Spleen (tissue), 11 donors: ENCODE results near the gene PCDHGA3. TPM values are rescaled to one million over a fixed set of nuclear protein-coding genes. Genes with fewer than 3 reads are reported as not detected.
"Not testable (repeated sequence)": the region's sequence is repeated elsewhere in the genome, so short reads cannot be mapped to it uniquely, and the experiment has no call there.

ENCODE experiments used
- DNase-seq: peaks from one replicate; pipeline ENCODE4 v3.0.0-alpha.2; 2020
- H3K27ac ChIP-seq, 8 donors: fragments of 200-600 bp; sonication (generic) in 7 of 8; 1 replicate in 4 of 8; 2 replicates in 4 of 8; pipeline versions ENCODE4 v1.5.0 to v1.8.0; 2016 to 2021; ENCODE audit warnings: inconsistent platforms in 4 of 8, mild to moderate bottlenecking in 4 of 8, moderate library complexity in 1 of 8
- H3K27me3 ChIP-seq, 7 donors: fragments of 200-600 bp; sonication (generic) in 6 of 7; replicated peaks in 1 of 7; 1 replicate in 4 of 7; 2 replicates in 3 of 7; pipeline versions ENCODE4 v1.5.0 to v1.8.0; 2016 to 2021; ENCODE audit warnings: inconsistent platforms in 3 of 7, mild to moderate bottlenecking in 1 of 7
- H3K36me3 ChIP-seq, 6 donors: fragments of 200-600 bp; sonication (generic) in 5 of 6; 1 replicate in 4 of 6; 2 replicates in 2 of 6; pipeline versions ENCODE4 v1.5.0 to v1.8.0; 2016 to 2021; ENCODE audit warnings: inconsistent platforms in 2 of 6
- H3K4me1 ChIP-seq, 6 donors: fragments of 200-600 bp; sonication (generic) in 5 of 6; 1 replicate in 3 of 6; 2 replicates in 3 of 6; pipeline versions ENCODE4 v1.5.0 to v1.8.0; 2016 to 2021; ENCODE audit warnings: inconsistent platforms in 3 of 6
- H3K4me3 ChIP-seq, 8 donors: fragments of 200-600 bp; sonication (generic) in 7 of 8; 1 replicate in 4 of 8; 2 replicates in 4 of 8; pipeline versions ENCODE4 v1.5.0 to v1.8.0; 2016 to 2021; ENCODE audit warnings: inconsistent platforms in 4 of 8, mild to moderate bottlenecking in 4 of 8, moderate library complexity in 2 of 8
- H3K9me3 ChIP-seq, 8 donors: fragments of 200-600 bp; sonication (generic) in 7 of 8; 1 replicate in 4 of 8; 2 replicates in 4 of 8; pipeline versions ENCODE4 v1.5.0 to v1.8.0; 2016 to 2021; ENCODE audit warnings: inconsistent platforms in 4 of 8
- CTCF ChIP-seq, 11 experiments: fragments of 200-600 bp in 7 of 11; fragments of 450-650 bp in 4 of 11; sonication (generic) in 4 of 11; IDR thresholded peaks in 8 of 11; conservative IDR thresholded peaks in 3 of 11; 1 replicate in 7 of 11; 2 replicates in 4 of 11; pipeline versions ENCODE4 v1.4.0 to v1.8.0; 2016 to 2021; ENCODE audit warnings: antibody characterized with exemption in 11 of 11, inconsistent platforms in 4 of 11, mild to moderate bottlenecking in 1 of 11
- POLR2A ChIP-seq, 3 donors: fragments of 450-650 bp; IDR thresholded peaks; one replicate each; pipeline ENCODE4 v1.5.1; 2017; ENCODE audit warnings: antibody characterized with exemption in 3 of 3, mild to moderate bottlenecking in 1 of 3
- POLR2AphosphoS5 ChIP-seq, 3 donors: sonication (generic); formaldehyde crosslinking; IDR thresholded peaks; one replicate each; pipeline ENCODE4 v1.5.1; 2017; ENCODE audit warnings: antibody characterized with exemption in 3 of 3
- WGBS, 5 donors: extraction: QIAGEN DNeasy Blood & Tissue Kit in 3 of 5; methylation state at CpG; one replicate each; pipeline versions ENCODE4 v1.1.5 to v1.1.7; 2013 to 2018; 5-methylcytosine and 5-hydroxymethylcytosine counted together
- intact Hi-C: fragments of 100-400 bp; cut with DNase I; formaldehyde crosslinking; loops from one replicate; pipeline ENCODE4 v1.15.0; 2023; ENCODE audit warnings: low total_unique reads
- polyA plus RNA-seq, 3 donors: library from polyadenylated mRNA; stranded (reverse); fragments of 200-250 nt; gene quantifications; one replicate each; pipeline ENCODE4 v1.2.1, GENCODE V29; 2013
- total RNA-seq, 7 donors: library from RNA; depleted of rRNA in 3 of 7; stranded (reverse); fragments of >200 nt in 3 of 7; fragmentation: NEBNext Ultra II Directional in 4 of 7; extraction: Animal tissue kit (Norgen Biotek cat#: 25700) in 4 of 7; gene quantifications; one replicate each; pipeline versions ENCODE4 v1.1.0 to v1.2.1, GENCODE V29; 2016 to 2021
- donor health status: healthy with polysubstance abuse.
- donor health status: DM: no; HTN: no; CAD: no; lungs with moderate emphysema.
- donor health status: DM: no; HTN: no; CAD: no.
- donor health status: Bipolar disorder and iron deficiency.
- donor health status: healthy.
- donor health status: DM: no; HTN: no; CAD: no.
- donor health status: DM: yes; HTN: yes; CAD: no.

PCDHGA3 gene
- total and polyA plus RNA-seq, 10 donors, result 0.22 to 4.4 (median 2.0) TPM; not detected in 2

- TF ChIP-seq POLR2A (IDR thresholded peaks at IDR 0.05), result no peak
- no peak for TF ChIP-seq POLR2AphosphoS5 (IDR thresholded peaks at IDR 0.05)
- no peak for TF ChIP-seq CTCF (IDR thresholded peaks at IDR 0.05 in 8 of 11, conservative IDR thresholded peaks at IDR 0.05 in 3 of 11)
- H3K4me3 ChIP-seq, result no peak overlapping the region
- no peak for DNase-seq
- no peak overlapping the region for H3K27ac ChIP-seq
- H3K9me3 ChIP-seq, result peaks cover 0 to 100% (median 94%) of the 10 kb centered on the region in 8 donors
- no peaks in the 10 kb centered on the region for H3K36me3 ChIP-seq
- H3K27me3 ChIP-seq, result peaks cover 0 to 100% (median 8%) of the 10 kb centered on the region in 7 donors
- intact Hi-C loops, result no loop called here
- WGBS, 5 donors, result 12 to 28% (median 20%) methylated on average over 1 of the region's 1 CpG
- H3K4me1 ChIP-seq, result no peaks in the 10 kb centered on the region
Observed at GRCh38 chr5:141342773-141343172, 856 bp upstream of the PCDHGA3 start.

DNA sequence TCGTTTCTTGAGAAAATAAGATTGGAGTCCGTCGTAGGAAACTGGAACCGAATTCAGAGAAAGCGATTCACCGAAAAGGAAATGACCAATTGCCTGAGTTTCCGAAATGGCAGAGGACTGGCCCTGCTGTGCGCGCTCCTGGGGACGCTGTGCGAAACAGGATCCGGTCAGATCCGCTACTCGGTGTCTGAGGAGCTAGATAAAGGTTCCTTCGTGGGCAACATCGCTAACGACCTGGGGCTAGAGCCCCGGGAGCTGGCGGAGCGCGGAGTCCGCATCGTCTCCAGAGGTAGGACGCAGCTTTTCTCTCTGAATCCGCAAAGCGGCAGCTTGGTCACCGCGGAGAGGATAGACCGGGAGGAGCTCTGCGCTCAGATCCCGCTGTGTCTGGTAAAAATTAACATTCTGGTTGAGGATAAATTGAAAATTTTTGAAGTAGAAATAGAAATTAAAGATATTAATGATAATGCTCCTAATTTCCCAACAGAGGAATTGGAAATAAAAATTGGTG lies 379 bp downstream of the PCDHGA3 start:
- WGBS, 5 donors, result 29 to 42% (median 32%) methylated on average over 31 of the region's 31 CpGs
- Histone ChIP-seq H3K9me3 (peaks cover 0 to 100% (median 94%) of the 10 kb centered on the region in 8 donors), H3K36me3 (no peaks in the 10 kb centered on the region), H3K27ac (no peak overlapping the region), H3K4me3 (peak overlapping the region in 2 of 8 donors; percentile 10 to 42), H3K4me1 (no peaks in the 10 kb centered on the region), H3K27me3 (peaks cover 0 to 100% (median 7%) of the 10 kb centered on the region in 7 donors)
- intact Hi-C loops, result no loop called here
- no peak for TF ChIP-seq POLR2A (IDR thresholded peaks at IDR 0.05)
- no peak for TF ChIP-seq CTCF (IDR thresholded peaks at IDR 0.05 in 8 of 11, conservative IDR thresholded peaks at IDR 0.05 in 3 of 11)
- TF ChIP-seq POLR2AphosphoS5 (IDR thresholded peaks at IDR 0.05), result no peak
- no peak for DNase-seq

GRCh38 chr5:141345327-141345726 lies 1.7 kb downstream of the PCDHGA3 start:
- intact Hi-C loops, result no loop called here
- no peaks in the 10 kb centered on the region for H3K4me1 ChIP-seq
- WGBS, 5 donors, result 36 to 50% (median 39%) methylated on average over 13 to 20 of the region's 20 CpGs
- peaks cover 0 to 98% (median 93%) of the 10 kb centered on the region in 8 donors for H3K9me3 ChIP-seq
- TF ChIP-seq CTCF (IDR thresholded peaks at IDR 0.05 in 8 of 11, conservative IDR thresholded peaks at IDR 0.05 in 3 of 11), result no peak
- TF ChIP-seq POLR2AphosphoS5 (IDR thresholded peaks at IDR 0.05), result no peak
- no peak for TF ChIP-seq POLR2A (IDR thresholded peaks at IDR 0.05)
- peaks cover 0 to 97% (median 8%) of the 10 kb centered on the region in 7 donors for H3K27me3 ChIP-seq
- DNase-seq, result no peak
- H3K4me3 ChIP-seq, result no peak overlapping the region
- no peaks in the 10 kb centered on the region for H3K36me3 ChIP-seq
- no peak overlapping the region for H3K27ac ChIP-seq

DNA sequence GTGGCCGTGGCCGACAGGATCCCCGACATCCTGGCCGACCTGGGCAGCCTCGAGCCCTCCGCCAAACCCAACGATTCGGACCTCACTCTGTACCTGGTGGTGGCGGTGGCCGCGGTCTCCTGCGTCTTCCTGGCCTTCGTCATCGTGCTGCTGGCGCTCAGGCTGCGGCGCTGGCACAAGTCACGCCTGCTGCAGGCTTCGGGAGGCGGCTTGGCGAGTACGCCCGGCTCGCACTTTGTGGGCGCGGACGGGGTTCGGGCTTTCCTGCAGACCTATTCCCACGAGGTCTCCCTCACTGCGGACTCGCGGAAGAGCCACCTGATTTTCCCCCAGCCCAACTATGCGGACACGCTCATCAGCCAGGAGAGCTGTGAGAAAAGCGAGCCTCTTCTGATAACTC lies 2.4 kb downstream of the PCDHGA3 start:
- 36 to 66% (median 41%) methylated on average over 7 to 27 of the region's 35 CpGs for WGBS, 5 donors
- H3K4me1 ChIP-seq, H3K27ac ChIP-seq, H3K36me3 ChIP-seq, DNase-seq, H3K4me3 ChIP-seq, intact Hi-C loops: not testable (repeated sequence)
- peaks cover 0 to 97% (median 13%) of the 10 kb centered on the region in 7 donors for H3K27me3 ChIP-seq
- peaks cover 0 to 98% (median 93%) of the 10 kb centered on the region in 8 donors for H3K9me3 ChIP-seq
